GM19397 (cell line): ENCODE results near the gene LAMB1.
"Not testable (repeated sequence)": the region's sequence is repeated elsewhere in the genome, so short reads cannot be mapped to it uniquely, and the experiment has no call there.

Experiments used
- ATAC-seq: cut with Tn5 transposase; IDR thresholded peaks from one replicate; pipeline ENCODE4 v1.9.1; 2021; ENCODE audit warnings: mild to moderate bottlenecking, moderate library complexity; ENCODE audit not compliant: unreplicated experiment

LAMB1 gene

DNA sequence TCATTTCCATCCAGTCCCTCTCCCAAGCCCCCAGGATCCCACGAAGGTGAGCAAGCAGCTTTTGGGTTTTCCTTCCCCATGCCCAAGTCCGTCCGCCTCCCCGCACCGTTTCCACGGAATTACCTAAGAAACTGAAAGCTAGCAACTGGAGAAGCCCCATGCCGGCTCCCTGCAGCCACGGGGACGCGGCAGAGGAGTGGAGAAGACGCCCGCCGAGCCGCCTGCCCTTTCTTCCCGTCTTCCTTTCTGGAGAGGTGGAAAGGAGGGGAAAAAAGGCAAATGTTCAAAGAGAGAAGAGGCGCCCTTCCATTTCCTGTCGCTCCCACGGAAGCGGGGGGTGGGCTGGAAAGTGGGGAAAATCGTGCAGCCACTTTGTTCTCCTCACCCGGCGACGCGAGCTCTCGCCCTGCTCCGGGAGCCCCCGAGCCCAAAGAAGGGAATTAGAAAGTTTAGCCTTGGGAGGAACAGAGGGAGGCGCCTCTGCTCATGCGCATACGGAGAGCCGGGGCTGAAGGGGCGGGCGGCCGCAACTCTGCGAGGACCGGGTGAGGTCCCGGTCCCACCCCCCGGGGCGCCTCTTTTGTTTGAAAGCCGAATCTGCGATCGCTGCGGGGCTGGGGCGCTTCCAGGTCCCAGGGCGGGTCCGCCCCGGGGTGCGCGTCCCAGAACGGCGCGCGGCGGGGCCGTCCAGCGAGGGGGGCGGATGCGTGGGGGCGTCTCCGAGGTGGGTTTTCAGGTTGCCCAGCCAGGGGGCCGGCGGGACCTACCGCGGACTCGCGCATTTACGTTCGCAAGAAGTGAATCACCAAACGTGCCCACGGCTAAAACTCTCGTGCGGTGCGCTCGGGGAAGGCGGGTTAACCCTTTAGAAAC lies at the start of gene LAMB1:
Gene LAMB1, minus strand, starts transcription at position 436 of the 873 bp plus-strand sequence. Its CDS starts 276 bp downstream, at position 160.
- ATAC-seq = no peak

DNA sequence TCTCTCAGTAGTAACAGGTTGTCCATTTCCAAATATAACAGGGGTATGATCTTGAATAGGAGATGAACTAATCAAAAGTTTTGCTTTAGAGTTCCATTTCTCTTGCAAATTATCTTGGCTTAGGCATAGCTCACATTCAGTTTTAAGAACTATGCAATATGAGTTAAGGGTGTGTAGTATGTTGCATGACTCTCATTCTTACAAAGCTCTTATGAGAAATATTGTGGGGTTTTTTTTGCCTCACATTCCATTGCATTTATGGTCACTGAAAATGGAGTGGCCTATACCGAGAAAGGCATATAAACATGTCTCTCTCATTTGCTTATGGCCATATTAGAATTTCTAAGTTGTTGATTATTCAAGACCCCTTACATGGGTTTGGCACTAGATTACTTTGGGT lies 48.5 kb upstream of the LAMB1 start:
- no peak for ATAC-seq

DNA sequence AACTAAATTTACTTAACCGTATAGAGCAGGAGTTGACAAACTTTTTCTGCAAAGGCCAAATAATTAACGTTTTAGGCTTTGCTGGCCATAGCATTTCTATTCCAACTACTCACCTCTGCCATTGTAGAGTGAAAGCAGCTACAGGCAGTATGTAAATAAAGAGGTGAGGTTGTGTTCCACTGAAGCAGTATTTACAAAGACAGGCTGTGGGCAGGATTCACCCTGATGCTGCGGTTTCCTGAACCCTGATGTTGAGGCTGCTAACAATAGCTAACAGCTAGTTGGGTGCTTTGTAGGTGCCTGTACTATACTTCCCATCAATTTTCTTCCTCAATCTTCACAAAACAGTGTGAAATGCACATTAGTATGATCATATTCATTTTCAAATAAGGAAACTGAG lies 47.0 kb upstream of the LAMB1 start:
- peak; percentile 75 for ATAC-seq

DNA sequence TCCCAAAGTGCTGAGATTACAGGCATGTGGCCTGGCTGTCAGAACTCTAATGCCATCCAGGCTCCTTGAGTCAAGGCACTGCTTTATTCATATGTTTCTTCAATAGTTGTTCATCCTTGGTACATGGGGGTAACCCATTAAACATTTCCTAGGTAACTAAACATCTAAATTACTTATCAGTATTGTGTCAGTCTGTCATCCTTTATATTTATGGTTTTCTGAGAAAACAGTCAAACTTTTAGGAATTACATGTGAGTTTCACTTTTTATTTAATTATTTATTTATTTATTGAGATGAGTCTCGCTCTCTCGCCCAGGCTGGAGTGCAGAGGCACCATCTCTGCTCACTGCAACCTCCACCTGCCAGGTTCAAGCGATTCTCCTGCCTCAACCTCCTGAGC lies 45.5 kb upstream of the LAMB1 start:
- ATAC-seq = no peak

DNA sequence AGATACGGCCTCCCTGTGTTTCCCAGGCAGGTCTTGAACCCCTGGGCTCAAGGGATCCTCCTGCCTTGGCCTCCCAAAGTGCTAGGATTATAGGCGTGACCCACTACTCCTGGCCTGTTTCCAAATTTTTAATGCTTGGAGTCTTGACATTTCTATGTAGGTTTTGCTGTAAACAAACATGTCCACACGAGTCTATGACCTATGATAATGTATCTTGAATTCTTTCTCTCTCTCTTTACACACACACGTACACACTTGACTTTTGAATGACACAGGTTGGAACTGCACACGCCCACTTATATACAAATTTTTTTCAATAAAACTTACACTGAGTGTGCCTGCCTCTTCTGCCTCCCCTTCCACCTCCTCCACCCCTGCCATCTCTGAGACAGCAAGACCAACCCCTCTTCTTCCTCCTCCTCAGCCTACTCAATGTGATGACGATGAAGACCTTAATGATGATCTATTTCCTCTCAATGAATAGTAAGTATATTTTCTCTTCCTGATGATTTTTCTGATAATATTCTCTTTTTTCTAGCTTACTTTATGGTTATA lies 44.1 kb upstream of the LAMB1 start:
- ATAC-seq = no peak

DNA sequence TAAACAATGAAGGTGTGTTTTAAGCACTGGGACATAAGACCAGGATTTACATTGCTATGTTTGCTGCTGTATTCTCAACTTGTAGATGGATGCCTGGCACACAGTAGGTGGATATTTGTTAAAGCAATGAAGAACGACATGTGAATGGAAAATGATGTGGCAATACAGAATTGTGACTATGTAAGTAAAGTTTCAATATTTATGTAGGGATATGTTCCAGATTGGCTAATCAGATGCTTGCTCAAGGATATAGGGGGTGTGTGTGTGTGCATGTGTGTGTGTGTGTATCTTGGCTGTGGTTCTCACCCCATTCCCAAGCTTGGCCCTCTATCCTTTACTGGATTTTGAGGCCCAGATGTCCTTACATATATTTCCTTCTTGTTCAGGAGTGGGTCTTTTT lies 42.7 kb upstream of the LAMB1 start:
- ATAC-seq = no peak

DNA sequence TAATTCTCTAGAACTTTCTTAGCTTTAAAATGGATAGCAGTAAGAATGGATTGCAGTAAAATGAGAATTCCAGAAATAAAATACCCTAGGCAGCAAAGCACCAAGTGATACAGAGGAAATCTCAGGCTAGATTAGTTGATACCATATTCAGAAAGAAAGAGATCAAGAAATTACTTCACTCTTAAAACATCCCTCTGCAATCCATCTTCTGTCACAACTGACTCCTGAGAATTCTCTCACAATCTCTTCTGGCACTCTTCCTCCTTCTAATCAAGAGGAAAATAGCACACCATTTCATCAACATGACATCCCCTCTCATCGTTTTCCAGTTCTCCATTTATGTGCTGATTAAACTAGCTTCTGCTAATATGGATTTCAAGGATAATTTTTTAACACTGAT lies 42.2 kb upstream of the LAMB1 start:
- no peak for ATAC-seq

DNA sequence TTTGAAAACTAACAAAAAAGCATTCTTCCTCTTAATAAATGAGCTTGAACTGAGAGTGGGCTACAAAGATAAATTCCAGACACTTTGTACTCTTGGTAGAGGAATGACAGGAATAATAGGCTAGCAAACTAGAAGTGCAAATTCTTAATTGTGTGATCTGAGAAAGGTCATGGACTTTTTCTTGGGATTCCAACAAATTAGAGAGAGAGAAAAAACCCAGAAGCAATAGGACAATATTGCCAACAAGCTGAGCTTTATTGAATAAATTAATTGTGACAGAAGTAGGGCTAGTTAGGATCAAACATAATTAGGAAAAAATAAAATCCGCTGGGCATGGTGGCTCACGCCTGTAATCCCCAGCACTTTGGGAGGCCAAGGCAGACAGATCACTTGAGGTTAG lies 41.4 kb upstream of the LAMB1 start:
- ATAC-seq = no peak

DNA sequence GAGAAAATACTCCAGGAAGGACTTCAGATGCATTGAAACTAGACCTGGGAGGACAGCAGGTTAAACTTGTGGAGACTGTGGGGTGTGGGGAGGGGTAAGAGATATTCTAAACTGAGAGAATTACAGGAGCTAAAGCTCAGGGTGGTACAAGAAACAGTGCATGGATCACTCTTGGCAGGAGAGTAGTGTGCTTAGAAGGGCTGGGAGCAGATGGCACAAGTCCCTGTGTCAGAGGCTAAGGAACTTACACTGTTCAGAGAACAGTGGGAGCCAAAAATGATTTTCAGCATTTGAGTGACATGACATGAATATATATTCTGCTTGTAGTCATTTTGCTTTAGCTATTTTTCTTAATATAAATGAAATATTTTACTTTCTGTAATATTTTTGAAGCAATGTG lies 36.0 kb upstream of the LAMB1 start:
- no peak for ATAC-seq

DNA sequence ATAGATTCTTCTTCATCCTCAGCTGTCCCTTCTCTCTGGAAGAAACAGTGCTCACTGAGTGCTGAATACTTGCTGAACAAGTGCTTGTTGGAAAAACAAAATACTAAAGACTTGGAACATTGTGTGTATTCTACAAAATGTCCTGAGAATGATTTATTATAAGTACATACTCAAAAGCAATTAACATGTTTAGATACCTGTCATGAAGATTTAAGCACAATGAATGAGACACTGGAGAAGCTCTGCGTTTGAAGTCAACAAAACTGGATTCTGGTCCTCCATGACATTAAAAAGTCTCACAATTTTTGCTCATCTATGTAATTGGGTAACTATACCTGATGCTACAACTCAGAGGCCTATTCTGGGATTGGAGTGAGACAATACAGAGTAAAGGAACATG lies 34.8 kb upstream of the LAMB1 start:
- ATAC-seq = no peak

DNA sequence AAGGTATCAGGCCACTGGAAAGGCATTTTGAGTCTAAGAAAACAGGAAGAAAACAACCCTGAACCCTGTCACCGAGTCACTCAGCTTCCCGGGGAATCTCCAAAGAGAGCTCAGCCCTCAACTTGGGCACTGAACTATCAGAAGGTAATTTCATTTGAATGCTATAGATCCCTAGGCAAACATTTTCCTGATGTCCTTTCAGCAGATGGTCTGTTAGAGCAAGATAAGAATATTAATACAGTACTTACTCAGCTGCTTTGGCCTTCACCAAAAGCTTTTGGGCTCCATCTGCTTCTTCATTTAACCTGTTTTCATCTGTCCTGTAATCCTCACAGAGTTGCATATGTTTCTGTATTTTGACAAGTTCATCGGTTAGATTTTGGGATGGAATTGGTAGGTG lies 34.2 kb upstream of the LAMB1 start:
- no peak for ATAC-seq

DNA sequence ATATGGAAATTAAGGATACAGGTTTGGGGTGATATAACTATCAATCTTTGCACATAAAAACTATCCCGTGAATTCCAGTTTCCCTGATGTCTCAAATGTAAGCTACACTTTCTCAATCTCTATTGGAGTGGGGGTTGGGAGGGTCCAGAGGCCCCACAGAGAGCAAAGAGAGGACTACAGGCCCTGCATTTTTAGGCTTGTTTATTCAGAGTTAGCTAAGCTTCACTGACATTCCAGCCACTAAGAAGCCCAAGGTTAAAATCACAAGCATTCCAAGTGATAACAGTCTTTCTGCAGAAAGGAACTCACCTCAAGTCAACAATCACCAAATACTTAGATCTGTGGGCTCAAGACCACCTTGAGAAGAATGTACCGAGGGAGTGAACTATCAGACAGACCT lies 31.6 kb upstream of the LAMB1 start:
- ATAC-seq = no peak

DNA sequence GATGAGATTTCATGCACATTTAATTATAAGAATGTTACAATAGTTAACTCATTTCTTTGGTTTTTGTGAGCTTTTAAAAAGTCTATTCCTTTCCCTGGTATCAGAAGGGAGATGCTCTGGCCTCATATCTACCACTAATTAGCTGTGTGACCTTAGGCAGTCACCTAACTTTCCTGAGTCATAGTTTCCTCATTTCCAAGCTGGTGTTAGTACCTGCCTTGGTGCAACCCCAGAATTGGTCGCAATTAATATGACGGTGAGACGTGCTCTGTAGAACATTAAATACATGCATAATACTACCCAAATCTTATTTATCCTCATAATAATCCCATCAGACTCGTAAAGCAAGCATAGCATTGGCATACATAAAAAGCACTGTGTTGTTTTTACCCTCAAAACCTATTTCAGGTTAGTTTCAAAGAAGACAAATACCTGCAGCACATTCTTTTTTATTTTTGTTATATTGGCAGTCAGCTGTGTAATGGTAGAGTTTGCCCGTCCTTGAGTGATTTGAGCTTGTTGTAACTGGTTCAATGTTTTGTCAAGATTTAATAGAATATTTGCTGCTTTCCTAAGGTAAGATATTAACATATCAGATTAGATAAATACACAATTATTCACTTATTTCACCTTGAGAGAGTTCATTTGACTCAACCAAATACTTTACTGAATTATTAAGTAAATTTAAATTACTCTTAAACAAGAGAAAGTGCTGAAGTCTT lies 31.0 kb upstream of the LAMB1 start:
- ATAC-seq = no peak

DNA sequence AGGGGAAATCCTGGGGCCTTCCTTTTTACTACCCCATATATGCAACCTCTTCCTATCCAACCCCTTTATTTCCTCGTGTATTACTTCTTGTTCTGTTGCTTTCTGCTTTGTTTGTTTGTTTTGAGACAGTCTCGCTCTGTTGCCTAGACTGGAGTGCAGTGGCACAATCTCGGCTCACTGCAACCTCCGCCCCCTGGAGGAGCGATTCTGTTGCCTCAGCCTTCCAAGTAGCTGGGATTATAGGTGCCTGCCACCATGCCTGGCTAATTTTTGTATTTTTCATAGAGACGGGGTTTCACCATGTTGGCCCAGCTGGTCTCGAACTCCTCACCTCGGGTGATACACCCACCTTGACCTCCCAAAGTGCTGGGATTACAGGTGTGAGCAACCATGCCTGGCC lies 30.3 kb upstream of the LAMB1 start:
- not testable (repeated sequence) for ATAC-seq

DNA sequence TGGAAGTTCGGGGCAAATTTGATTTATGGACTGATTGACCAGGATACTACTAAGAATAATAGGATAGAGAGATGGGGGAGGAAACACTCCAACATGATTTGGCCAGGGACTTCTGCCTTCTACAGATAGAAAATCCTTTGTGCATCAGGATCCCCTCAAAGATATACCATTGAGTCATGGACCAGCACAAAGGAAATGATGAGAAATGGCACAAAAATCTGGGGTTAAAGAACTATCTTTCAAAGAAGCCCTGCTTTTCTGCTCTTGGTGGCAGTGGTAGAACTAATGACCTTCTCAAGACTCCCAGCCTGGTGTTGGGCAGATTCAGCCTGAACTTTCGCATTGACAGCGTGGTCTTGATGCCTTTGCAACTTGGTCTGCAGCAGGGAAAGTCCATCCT lies 27.6 kb upstream of the LAMB1 start:
- no peak for ATAC-seq

DNA sequence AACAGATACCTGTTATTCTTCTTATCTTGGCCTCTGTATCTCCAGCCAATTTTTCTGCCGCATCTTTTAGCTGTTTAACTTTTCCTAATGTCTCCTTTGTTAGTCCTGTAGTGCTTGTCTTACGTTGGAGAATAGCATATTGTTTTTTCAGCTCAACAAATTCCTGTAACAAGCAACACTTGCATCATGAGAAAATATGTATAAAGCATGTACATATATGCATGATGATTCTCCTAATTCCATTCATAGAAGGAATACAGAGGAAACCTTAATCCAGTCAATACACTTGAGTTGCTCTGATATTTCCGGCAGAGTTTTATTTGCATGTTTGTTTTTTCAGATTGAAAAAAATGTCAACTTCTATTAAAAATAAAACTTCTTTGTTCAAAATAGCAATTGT lies 26.1 kb upstream of the LAMB1 start:
- ATAC-seq = no peak

DNA sequence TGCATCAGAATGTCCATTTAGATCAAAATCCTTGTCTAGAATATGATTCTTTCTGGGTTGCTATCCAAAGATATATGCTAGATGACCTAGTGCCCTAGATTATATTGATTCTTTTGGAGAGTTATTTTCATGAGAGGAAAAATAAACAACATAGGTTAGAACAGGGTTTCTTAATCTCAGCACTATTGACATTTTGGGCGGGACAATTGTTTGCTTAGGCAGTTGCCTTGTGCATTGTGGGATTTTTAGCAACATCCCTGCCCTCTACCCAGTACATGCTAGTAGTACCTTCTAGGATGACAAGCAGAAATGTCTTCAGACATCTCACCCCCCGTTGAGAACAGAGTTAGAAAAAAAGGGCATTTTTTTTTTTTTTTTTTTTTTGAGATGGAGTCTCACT lies 25.1 kb upstream of the LAMB1 start:
- no peak for ATAC-seq

DNA sequence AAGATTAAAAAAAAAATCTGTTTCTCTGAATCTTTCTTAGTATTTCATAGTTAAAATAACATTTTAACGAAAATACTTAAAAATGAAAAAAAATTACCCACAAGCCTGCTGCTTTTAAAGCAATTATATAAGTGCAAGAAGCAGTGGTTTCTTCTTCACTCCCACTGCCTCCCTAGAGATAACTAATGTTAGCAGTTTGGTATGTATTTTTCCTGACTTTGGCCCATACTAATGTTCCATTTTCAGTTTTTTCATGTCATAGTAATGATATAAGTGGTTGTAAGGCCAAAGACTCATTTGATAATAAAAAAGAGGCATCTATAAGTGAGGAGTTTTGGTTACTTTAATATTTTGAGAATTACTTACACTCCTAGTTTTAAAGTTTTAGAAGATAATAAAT lies 24.3 kb upstream of the LAMB1 start:
- no peak for ATAC-seq

DNA sequence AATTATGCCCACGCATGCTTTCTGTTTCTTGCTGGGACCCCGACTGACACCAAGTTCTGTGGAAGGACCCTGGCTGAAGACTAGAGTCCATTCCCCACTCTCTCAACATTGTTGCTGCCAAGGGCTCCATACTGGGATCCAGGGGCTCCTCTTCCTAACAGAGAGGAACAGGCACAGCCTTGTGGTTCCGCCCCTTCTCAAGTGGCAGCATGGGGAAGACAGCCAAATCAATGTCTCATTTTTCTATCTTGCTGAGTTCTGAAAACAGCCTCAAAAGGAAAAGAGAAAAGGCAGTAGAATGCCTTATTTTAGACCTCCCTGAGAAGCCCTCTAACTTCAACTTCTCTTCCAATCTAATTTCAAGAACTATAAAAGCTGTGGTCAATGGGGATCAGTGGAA lies 23.7 kb upstream of the LAMB1 start:
- no peak for ATAC-seq

DNA sequence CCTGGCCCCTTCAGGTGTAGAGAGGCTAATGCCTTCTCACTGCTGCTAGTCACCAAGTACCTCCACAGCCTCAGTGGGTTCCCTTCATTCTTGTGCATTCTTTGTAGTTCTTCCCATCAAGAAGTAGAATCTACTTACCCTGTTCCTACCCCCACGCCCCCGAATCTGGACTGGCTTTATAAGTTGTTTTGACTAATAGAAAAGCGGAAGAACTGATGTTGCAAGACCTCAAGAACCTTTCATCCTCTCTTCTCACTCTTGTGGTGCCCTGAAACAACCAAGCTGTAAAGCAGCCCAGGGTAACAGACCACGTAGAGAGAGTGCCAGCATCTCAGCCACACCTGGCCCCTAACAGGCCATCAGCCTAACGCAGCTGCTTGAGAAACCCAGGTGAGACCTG lies 23.2 kb upstream of the LAMB1 start:
- no peak for ATAC-seq

DNA sequence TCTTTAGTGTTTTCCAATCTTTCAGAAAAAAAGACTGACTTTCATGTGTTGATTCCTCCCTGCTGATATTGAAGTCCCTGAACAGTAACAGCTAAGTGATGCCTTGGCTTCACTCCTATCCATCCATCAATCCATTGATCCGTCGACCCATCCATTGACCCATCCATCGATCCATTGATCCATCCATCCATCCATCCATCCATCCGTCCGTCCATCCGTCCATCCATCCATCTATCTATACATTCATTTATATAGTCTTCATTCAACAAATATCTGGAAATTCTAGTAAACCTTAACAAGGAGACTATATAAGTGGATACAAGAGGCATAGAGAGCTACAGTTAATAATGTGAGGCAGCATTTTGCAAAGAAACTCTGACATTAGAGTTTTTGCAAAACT lies 21.6 kb upstream of the LAMB1 start:
- ATAC-seq = no peak

DNA sequence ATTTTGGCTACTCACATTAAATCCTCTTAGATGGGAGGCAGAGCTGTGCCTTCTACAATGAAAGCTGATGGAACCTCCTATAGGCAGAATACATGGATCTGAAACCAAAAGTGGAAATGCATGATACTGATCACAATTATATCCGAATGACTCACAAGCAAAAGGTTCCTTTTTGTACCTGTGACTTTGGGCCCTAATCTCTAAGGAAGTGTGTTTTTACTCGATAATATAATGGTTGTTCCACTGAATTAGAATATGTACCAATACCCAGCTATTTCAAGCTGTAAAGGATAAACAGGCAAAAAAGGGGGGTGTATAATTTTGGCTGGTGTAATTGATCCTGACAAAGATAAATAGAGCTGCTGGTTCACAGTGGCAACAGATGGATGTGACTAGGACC lies 17.6 kb upstream of the LAMB1 start:
- no peak for ATAC-seq
